Measurements from ENCODE around the gene AP1G1.

GRCh38 chr16:71840052-71840451 is 31.4 kb upstream of the AP1G1 start:
- TF ChIP-seq CTCF (IDR thresholded peaks at IDR 0.05) = no peak
- TF ChIP-seq POLR2A (IDR thresholded peaks at IDR 0.05) = no peak
